ENCODE data around the gene USP37. TPM values are rescaled to one million over a fixed set of nuclear protein-coding genes. Genes with fewer than 3 reads are reported as not detected.

USP37 gene, protein sequence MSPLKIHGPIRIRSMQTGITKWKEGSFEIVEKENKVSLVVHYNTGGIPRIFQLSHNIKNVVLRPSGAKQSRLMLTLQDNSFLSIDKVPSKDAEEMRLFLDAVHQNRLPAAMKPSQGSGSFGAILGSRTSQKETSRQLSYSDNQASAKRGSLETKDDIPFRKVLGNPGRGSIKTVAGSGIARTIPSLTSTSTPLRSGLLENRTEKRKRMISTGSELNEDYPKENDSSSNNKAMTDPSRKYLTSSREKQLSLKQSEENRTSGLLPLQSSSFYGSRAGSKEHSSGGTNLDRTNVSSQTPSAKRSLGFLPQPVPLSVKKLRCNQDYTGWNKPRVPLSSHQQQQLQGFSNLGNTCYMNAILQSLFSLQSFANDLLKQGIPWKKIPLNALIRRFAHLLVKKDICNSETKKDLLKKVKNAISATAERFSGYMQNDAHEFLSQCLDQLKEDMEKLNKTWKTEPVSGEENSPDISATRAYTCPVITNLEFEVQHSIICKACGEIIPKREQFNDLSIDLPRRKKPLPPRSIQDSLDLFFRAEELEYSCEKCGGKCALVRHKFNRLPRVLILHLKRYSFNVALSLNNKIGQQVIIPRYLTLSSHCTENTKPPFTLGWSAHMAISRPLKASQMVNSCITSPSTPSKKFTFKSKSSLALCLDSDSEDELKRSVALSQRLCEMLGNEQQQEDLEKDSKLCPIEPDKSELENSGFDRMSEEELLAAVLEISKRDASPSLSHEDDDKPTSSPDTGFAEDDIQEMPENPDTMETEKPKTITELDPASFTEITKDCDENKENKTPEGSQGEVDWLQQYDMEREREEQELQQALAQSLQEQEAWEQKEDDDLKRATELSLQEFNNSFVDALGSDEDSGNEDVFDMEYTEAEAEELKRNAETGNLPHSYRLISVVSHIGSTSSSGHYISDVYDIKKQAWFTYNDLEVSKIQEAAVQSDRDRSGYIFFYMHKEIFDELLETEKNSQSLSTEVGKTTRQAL
- 10 to 100 TPM in 6 of 10 donors, 1 to 10 TPM in 4; 7.7 to 13.1 (median 10.9) TPM for polyA plus RNA-seq (ENCODE audit: insufficient read length in 10 of 10)
- long read RNA-seq, donor 1, result 0 reads
- long read RNA-seq, donor 2, full-length matches to known transcripts, result 1 of 47 reads
- long read RNA-seq, donor 2, partial matches to known transcripts, result 46 of 47 reads
- long read RNA-seq, donor 2, other reads (novel, unspliced or antisense), result 0 of 47 reads
- long read RNA-seq, donor 3, result 0 reads
- long read RNA-seq, donor 4, result 0 reads
- long read RNA-seq, donor 5, partial matches to known transcripts, result 9 of 22 reads
- long read RNA-seq, donor 5, other reads (novel, unspliced or antisense), result 13 of 22 reads
- long read RNA-seq, donor 6, result 0 reads
- long read RNA-seq, donor 7, full-length matches to known transcripts, result 1 of 1 reads
- long read RNA-seq, donor 7, partial matches to known transcripts, result 0 of 1 reads
- long read RNA-seq, donor 7, other reads (novel, unspliced or antisense), result 0 of 1 reads
- long read RNA-seq, donor 8, full-length matches to known transcripts, result 2 of 2 reads
- long read RNA-seq, donor 8, partial matches to known transcripts, result 0 of 2 reads
- long read RNA-seq, donor 8, other reads (novel, unspliced or antisense), result 0 of 2 reads
- long read RNA-seq, donor 9, result 0 reads

GRCh38 chr2:218568190-218569037 lies at the start of gene USP37, which contains the start of gene CNOT9:
TSS of gene USP37 (minus strand) at chr2:218568351. CDS start at chr2:218558653, 9,698 bp downstream.
TSS of gene CNOT9 (plus strand) at chr2:218568839. CDS start at chr2:218568955, 116 bp downstream.
- peak; percentile 98 to 99 (median 99) for DNase-seq

DNA sequence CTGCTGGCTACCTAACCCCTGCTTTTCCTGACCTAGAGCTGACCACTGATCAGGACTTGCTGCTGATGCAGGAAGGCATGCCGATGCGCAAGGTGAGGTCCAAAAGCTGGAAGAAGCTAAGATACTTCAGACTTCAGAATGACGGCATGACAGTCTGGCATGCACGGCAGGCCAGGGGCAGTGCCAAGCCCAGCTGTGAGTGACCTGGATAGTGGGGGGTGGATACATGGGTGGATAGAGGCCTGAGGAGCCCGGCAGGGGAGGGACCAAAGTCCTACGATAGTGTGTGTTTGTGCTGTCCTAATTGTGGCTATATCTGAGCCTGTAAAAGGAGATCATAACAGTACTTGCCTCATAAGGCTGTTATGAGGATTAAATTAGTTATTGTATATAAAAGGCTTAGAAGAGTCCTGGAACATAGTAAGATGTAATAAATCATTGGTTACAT lies 47.7 kb upstream of the USP37 start:
- no peak for DNase-seq

- peak; percentile 51 to 78 (median 58) for DNase-seq
These were observed 39.4 kb upstream of the USP37 start, which contains the start of gene PLCD4 for GRCh38 chr2:218607436-218608115. TSS of gene PLCD4 (plus strand) at chr2:218607899. CDS start at chr2:218615740, 7,841 bp downstream.

- peak; percentile 81 to 87 (median 84) for DNase-seq
These were observed 37.3 kb upstream of the USP37 start for GRCh38 chr2:218605432-218605831.

- DNase-seq, result no peak
These were observed 17.4 kb upstream of the USP37 start for GRCh38 chr2:218585541-218585940.

GRCh38 chr2:218583983-218584850 lies 16.1 kb upstream of the USP37 start:
- DNase-seq, result no peak

- peak in 1 of 3 donors; percentile 49 for DNase-seq
These were observed 13.9 kb upstream of the USP37 start for GRCh38 chr2:218582076-218582475.

DNA sequence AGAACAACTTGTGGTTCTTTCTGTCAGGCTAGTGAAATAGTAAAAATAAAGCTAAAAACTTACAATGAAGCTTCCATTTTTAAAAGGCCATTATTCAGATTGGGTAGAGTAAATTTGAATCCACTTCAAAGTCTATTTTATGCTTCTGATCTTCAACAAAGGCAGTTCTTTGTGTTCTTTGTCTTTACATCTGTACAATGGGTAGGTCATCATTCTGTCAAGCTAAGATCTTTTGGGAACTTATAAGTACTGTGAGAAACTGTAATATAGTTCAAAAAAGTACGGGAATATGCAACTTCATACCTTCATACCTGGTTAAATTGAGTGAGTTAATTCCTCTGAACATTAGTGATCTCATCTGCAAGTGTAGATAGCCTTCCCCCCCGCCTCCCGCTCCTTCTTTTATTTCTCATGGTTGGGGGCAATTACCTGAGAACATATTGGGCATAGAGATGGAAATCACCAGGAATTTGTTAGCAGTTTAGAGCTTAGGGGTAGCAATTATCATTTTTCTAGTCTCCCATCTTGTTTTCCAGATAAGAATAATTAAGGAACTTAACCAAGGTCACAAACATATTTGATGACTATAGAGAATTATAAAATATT lies 10.2 kb upstream of the USP37 start:
- DNase-seq, result no peak

- DNase-seq, result peak in 1 of 3 donors; percentile 3
These were observed 9.5 kb upstream of the USP37 start for GRCh38 chr2:218577482-218578220.

GRCh38 chr2:218576854-218577253 lies 8.7 kb upstream of the USP37 start:
- no peak for DNase-seq

DNA sequence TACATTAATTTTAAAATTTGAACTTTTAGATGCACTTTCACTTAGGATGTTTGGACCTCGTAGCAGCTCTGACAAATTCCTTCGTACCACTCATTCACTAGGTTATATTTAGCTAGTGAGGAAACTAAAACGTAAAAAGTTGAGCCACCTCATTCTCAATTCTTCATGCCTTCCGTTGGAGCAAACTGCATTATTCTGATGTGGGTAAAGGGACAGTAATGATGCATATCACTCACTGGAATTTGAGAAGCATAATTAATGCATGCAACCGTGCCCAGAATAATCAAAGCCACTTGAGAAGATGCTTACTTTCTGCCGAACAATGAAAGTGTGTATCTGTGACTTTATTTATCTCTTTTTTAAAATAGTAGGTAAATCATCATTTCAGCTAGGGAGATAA lies 2.7 kb upstream of the USP37 start:
- peak in 2 of 3 donors; percentile 5 to 13 for DNase-seq

DNA sequence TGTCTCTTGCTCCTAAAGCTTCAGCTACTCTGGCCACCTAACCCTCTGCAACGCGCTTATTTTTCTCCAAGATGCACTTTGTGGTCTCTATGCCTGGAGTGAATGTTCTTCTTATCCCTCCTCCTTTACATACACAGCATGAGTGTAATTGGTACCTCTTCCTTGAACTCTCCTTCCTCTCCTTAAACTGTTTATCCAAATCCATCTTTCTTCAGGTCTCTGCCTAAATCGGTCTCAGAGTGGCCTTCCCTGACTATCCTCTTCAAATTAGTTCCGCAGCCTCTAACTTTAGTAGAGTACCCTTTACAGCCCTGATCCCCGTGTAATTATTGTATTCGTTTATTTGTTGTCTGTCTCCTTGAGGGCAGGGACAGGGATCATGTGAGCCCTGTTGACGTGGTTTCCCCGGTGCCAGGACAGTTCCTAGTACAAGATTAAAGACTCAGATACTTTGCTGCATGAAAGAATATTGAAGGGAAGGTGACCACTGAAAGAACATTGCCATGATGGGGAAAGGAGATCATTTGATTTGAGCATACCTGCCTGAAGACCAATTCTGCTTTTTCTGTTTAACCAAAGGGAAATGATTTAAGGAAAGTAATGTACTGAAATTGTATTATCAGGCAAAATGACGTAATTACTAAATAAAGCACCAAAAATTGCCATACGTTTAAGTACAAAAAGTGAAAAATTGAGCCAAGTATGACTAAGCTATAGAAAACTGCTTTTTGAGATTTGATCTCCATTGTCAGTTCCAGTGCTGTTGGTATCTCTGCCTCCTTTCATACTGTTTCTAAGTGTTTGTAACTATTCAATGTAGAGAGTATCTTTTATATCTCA lies 1.7 kb upstream of the USP37 start:
- DNase-seq, result peak; percentile 14 to 46 (median 14)

DNA sequence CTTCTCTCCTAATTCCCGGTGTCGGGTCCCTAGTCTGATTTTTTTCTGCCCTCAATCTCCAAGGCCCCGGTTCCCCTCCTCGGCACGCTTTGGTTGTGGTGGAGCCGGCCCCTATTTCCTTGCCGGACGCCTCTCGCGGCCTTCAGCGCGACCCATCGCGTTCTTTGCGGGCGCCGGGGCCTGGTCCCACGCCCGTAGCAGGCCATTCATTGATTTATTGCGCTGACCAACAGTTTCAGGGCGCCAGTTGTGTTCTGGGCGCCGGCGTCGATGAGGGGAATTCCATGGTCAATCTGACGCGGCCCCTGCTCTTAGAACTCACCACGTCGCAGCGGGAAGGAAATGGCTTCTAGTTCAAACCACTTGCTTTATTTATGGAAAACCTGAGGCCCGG lies 884 bp upstream of the USP37 start:
- peak in 2 of 3 donors; percentile 31 to 58 for DNase-seq

GRCh38 chr2:218567797-218568189 lies 358 bp downstream of the USP37 start:
- DNase-seq, result no peak

GRCh38 chr2:218566296-218566695 lies 1.9 kb downstream of the USP37 start:
- no peak for DNase-seq

DNA sequence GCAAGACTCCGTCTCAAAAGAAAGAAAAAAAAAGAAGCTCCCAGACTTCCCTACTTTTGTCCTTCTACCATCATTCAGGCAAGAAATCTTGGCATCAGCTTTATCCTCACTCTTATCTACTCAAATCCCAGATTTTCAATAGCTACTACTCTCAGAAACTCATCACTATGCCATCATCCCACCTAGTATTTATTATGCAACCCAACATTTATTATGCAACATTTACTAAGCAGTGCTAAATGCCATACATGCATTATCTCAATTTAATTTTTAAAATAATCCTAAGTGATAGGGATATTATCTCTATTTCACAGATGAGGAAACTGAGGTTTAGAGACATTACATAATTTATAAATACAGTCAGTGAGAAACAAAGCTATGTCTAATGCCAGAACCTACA lies 4.1 kb downstream of the USP37 start:
- DNase-seq, result no peak

All from muscle of back (tissue), 13 donors.